ENCODE results near the gene FBXL14. TPM values are rescaled to one million over a fixed set of nuclear protein-coding genes. Genes with fewer than 3 reads are reported as not detected.

Gene FBXL14
- total RNA-seq, 1 experiment from 2014 or later, result 18.3 TPM

DNA sequence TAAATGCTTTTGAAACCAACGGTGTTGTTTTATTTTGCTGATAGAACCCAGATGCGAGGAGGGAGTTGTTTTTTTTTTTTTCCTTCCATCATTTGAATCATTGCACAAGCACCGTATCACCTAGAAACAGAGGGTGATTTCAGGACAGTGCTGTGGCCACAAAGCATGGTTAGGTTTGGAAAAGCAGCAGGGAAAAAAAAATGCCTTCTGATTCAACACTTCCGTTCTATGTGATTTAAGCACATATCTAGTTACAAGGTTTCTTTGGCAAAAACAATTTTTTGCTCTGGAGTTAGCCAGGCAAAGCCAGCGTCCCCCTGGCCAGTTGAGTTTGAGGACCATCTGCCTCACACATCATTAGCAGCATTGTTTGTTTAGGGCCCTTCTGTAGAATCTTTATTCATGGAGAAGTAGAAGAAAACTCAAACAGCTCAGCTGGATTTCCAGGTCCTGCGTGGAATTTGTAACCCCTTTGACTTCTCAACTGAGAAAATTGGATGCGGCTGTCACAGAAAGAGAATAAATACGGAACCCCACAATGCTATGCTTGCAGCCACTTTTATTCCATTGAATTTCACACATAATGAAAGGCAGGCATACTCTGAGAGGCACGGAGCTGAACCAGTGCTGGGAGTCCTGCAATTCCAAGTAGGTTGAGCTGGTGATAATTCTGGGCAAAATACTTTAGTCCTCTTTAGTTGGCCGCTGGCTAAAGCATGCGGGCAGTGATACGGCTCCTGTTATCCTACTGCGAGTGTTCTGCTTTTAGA is 17.6 kb upstream of the FBXL14 start:
- Histone ChIP-seq H3K36me3 (ENCODE audit: low read depth, low read length) (no peaks in the 10 kb centered on the region), H3K4me1 (ENCODE audit: insufficient read depth, low read length) (0 out of 2 replicates have a peak, but pooled peaks cover under 1% of the 10 kb centered on the region), H2AFZ (ENCODE audit: low read length) (no peak overlapping the region), H3K9ac (ENCODE audit: low read length) (no peak overlapping the region), H3F3A (ENCODE audit: low read length, unreplicated experiment) (no peaks in the 10 kb centered on the region), H3K27me3 (ENCODE audit: low read length) (no peaks in the 10 kb centered on the region), H3K4me3 (ENCODE audit: low read length) (no peak overlapping the region), H4K20me1 (ENCODE audit: low read length) (no peaks in the 10 kb centered on the region), H3K27ac (ENCODE audit: low read length) (no peak overlapping the region), H3K4me2 (ENCODE audit: low read length) (no peak overlapping the region), H3K79me2 (ENCODE audit: low read length) (no peaks in the 10 kb centered on the region), H3K9me2 (replicated peaks; ENCODE audit: low read length) (no peaks in the 10 kb centered on the region), H3K9me3 (ENCODE audit: low read length) (no peaks in the 10 kb centered on the region)
- ATAC-seq (no peak), DNase-seq (no peak)
- intact Hi-C loops (cut with micrococcal nuclease), result no loop called here
- ChIA-PET POLR2A (ENCODE audit: unreplicated experiment) (no interaction called here), CTCF (interaction anchor here (1.0 kb wide), 1 partner anchor 23 kb away, joined by 3 read pairs; no protein-coding TSS in a partner anchor)
- TF ChIP-seq EZH2 (IDR thresholded peaks at IDR 0.05; ENCODE audit: low read length, unreplicated experiment) (no peak), EZH2phosphoT487 (IDR thresholded peaks at IDR 0.05; ENCODE audit: borderline replicate concordance, low read length) (no peak)
- TF ChIP-seq, protein P1, sequence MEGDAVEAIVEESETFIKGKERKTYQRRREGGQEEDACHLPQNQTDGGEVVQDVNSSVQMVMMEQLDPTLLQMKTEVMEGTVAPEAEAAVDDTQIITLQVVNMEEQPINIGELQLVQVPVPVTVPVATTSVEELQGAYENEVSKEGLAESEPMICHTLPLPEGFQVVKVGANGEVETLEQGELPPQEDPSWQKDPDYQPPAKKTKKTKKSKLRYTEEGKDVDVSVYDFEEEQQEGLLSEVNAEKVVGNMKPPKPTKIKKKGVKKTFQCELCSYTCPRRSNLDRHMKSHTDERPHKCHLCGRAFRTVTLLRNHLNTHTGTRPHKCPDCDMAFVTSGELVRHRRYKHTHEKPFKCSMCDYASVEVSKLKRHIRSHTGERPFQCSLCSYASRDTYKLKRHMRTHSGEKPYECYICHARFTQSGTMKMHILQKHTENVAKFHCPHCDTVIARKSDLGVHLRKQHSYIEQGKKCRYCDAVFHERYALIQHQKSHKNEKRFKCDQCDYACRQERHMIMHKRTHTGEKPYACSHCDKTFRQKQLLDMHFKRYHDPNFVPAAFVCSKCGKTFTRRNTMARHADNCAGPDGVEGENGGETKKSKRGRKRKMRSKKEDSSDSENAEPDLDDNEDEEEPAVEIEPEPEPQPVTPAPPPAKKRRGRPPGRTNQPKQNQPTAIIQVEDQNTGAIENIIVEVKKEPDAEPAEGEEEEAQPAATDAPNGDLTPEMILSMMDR (conservative IDR thresholded peaks at IDR 0.05; ENCODE audit: low read depth, low read length), result no peak
- no TSS peak for BruUV-seq (replicated peaks)

DNA sequence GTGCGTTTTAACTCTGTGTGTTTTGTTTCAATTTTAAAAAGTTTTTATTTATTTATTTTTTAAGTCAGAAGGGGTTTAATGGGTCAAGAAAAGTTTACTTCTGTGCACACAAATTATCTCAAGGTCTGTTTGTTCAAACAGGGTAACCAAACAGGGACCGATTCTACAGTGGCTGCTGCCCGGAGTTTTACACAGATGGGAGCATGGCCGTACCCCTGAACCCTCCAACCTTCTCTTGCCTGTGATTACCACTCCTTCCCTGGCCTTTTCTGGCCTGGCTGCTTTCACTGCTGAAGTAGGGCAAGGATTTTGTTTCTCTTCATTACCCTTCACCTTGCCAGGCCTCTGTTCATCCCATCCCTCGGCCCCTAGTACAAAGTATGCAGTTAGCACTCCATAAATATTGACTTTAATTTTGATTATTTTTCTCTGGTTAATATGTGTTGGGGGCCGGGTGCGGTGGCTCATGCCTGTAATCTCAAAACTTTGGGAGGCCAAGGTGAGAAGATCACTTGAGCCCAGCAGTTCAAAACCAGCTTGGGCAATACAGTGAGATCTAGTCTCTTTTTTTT is 15.8 kb upstream of the FBXL14 start:
- intact Hi-C loops (cut with micrococcal nuclease), result no loop called here
- CTCF ChIA-PET, result no interaction called here

More for the DNA sequence above, 15.8 kb upstream of the FBXL14 start:
- Histone ChIP-seq H3K4me1 (ENCODE audit: insufficient read depth, low read length) (peaks cover 10% of the 10 kb centered on the region), H4K20me1 (ENCODE audit: low read length) (no peaks in the 10 kb centered on the region), H3F3A (ENCODE audit: low read length, unreplicated experiment) (no peaks in the 10 kb centered on the region), H3K36me3 (ENCODE audit: low read depth, low read length) (no peaks in the 10 kb centered on the region; the same call in 1 of the 2 replicates), H3K4me3 (ENCODE audit: low read length) (no peak overlapping the region), H3K9ac (ENCODE audit: low read length) (no peak overlapping the region), H3K27me3 (ENCODE audit: low read length) (no peaks in the 10 kb centered on the region), H3K79me2 (ENCODE audit: low read length) (no peaks in the 10 kb centered on the region), H3K9me2 (replicated peaks; ENCODE audit: low read length) (no peaks in the 10 kb centered on the region), H3K4me2 (ENCODE audit: low read length) (no peak overlapping the region), H3K27ac (ENCODE audit: low read length) (no peak overlapping the region), H2AFZ (ENCODE audit: low read length) (no peak overlapping the region), H3K9me3 (ENCODE audit: low read length) (no peaks in the 10 kb centered on the region)
- BruUV-seq (replicated peaks), result no TSS peak
- no peak for DNase-seq
- POLR2A ChIA-PET (ENCODE audit: unreplicated experiment), result no interaction called here
- TF ChIP-seq EZH2phosphoT487 (IDR thresholded peaks at IDR 0.05; ENCODE audit: borderline replicate concordance, low read length), result no peak
- no peak for TF ChIP-seq EZH2 (IDR thresholded peaks at IDR 0.05; ENCODE audit: low read length, unreplicated experiment)
- TF ChIP-seq, protein P1 (conservative IDR thresholded peaks at IDR 0.05; ENCODE audit: low read depth, low read length), result no peak
- ATAC-seq, result no peak
